Tibial nerve (tissue), 4 donors: Measurements from ENCODE around the gene RASGRP2. TPM values are rescaled to one million over a fixed set of nuclear protein-coding genes. Genes with fewer than 3 reads are reported as not detected.
A peak's percentile ranks its signal among the peaks of the same experiment; 100 is the strongest.

Experiments
- DNase-seq, 2 donors: peaks; one replicate each; pipeline ENCODE4 v3.0.0-alpha.2; 2019; ENCODE audit warnings: low spot score in 2 of 2
- H3K27ac ChIP-seq, 4 donors: fragments of 200-600 bp; sonication (generic) in 3 of 4; one replicate each; pipeline ENCODE4 v1.5.1; 2017 to 2019; ENCODE audit warnings: mild to moderate bottlenecking in 1 of 4
- H3K27me3 ChIP-seq, 2 donors: fragments of 200-600 bp; sonication (generic) in 1 of 2; one replicate each; pipeline versions ENCODE4 v1.5.1 to v1.6.0; 2017 to 2019
- H3K36me3 ChIP-seq, 3 donors: fragments of 200-600 bp; sonication (generic); one replicate each; pipeline ENCODE4 v1.5.1; 2018 to 2019
- H3K4me1 ChIP-seq, 4 donors: fragments of 200-600 bp; sonication (generic) in 3 of 4; one replicate each; pipeline ENCODE4 v1.5.1; 2017 to 2019
- H3K4me3 ChIP-seq, 4 donors: fragments of 200-600 bp; sonication (generic) in 3 of 4; one replicate each; pipeline ENCODE4 v1.5.1; 2017 to 2019; ENCODE audit warnings: mild to moderate bottlenecking in 1 of 4, moderate library complexity in 1 of 4
- H3K9me3 ChIP-seq, 4 donors: fragments of 200-600 bp; sonication (generic) in 3 of 4; one replicate each; pipeline ENCODE4 v1.5.1; 2017 to 2019
- CTCF ChIP-seq, 5 experiments: fragments of 200-600 bp in 3 of 5; fragments of 450-650 bp in 2 of 5; sonication (generic) in 3 of 5; IDR thresholded peaks; one replicate each; pipeline ENCODE4 v1.5.1; 2016 to 2019; ENCODE audit warnings: antibody characterized with exemption in 5 of 5, mild to moderate bottlenecking in 3 of 5, moderate library complexity in 2 of 5
- EP300 ChIP-seq, 2 donors: sonication (generic); formaldehyde crosslinking; IDR thresholded peaks; one replicate each; pipeline ENCODE4 v1.6.1; 2017; ENCODE audit warnings: antibody characterized with exemption in 2 of 2, mild to moderate bottlenecking in 1 of 2
- POLR2A ChIP-seq, 2 donors: fragments of 450-650 bp; IDR thresholded peaks; one replicate each; pipeline ENCODE4 v1.6.1; 2017; ENCODE audit warnings: antibody characterized with exemption in 2 of 2, mild to moderate bottlenecking in 2 of 2, moderate library complexity in 2 of 2
- WGBS, 2 donors: methylation state at CpG; one replicate each; pipeline ENCODE4 v1.1.5; 2018; 5-methylcytosine and 5-hydroxymethylcytosine counted together
- total RNA-seq, 4 donors: library from RNA; depleted of rRNA; stranded (reverse); fragments of >200 nt; gene quantifications; one replicate each; pipeline ENCODE4 v1.1.0, GENCODE V29; 2016

The RASGRP2 gene
- total RNA-seq, 4 donors from 2014 or later: 35.4 to 87.0 (median 59.0) TPM

- H3K9me3 ChIP-seq: no peaks in the 10 kb centered on the region
- peaks cover 0 to 92% of the 10 kb centered on the region in 2 donors for H3K27me3 ChIP-seq
- H3K4me3 ChIP-seq: peak overlapping the region in 1 of 4 donors; percentile 15
- H3K4me1 ChIP-seq: peaks cover 0 to 28% (median 2%) of the 10 kb centered on the region in 4 donors
- TF ChIP-seq POLR2A (IDR thresholded peaks at IDR 0.05) (no peak), EP300 (IDR thresholded peaks at IDR 0.05) (no peak), CTCF (IDR thresholded peaks at IDR 0.05) (no peak)
- 9% methylated on average over 28 to 39 of the region's 39 CpGs for WGBS, 2 donors
- no peaks in the 10 kb centered on the region for H3K36me3 ChIP-seq
- DNase-seq: no peak
- H3K27ac ChIP-seq: no peak overlapping the region
These were observed 30.1 kb downstream of the RASGRP2 start for GRCh38 chr11:64713781-64714363.

GRCh38 chr11:64713016-64713707, 30.8 kb downstream of the RASGRP2 start:
- Histone ChIP-seq H3K27me3 (peaks cover 0 to 92% of the 10 kb centered on the region in 2 donors), H3K36me3 (no peaks in the 10 kb centered on the region), H3K4me1 (peaks cover 0 to 28% (median 2%) of the 10 kb centered on the region in 4 donors), H3K9me3 (no peaks in the 10 kb centered on the region), H3K4me3 (peak overlapping the region in 1 of 4 donors; percentile 15), H3K27ac (no peak overlapping the region)
- WGBS, 2 donors: 0 to 1% methylated on average over 7 to 14 of the region's 111 CpGs
- DNase-seq: no peak
- no peak for TF ChIP-seq POLR2A (IDR thresholded peaks at IDR 0.05)
- no peak for TF ChIP-seq EP300 (IDR thresholded peaks at IDR 0.05)
- no peak for TF ChIP-seq CTCF (IDR thresholded peaks at IDR 0.05)

DNA sequence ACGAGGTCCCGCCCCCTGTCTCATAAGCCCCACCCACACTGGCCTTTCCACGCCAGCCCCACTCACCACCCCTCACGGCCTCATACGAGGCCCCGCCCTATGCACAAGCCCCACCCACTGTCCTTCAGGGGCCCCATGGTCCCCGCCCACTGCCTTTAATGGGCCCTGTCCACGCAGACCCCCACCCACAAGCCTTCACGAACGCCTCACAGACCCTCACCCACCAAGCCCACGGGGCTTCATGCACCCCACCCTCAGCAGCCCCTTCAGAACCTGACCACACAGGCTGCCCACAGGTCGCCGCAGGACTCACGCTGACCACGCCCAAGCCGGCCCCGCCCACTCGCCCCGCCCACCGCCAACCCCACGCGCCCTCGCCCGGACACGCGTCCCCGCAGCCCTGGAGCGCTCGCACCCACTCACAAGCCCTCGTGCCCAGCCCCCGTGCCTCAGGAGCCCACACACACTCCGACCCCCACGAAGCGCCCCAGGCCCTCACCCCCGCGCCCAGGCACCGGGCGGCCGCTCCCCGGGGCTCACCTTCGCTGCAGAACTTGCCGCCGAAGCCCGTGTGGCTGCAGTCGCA, 31.4 kb downstream of the RASGRP2 start:
- Histone ChIP-seq H3K27ac (no peak overlapping the region), H3K4me3 (no peak overlapping the region), H3K9me3 (no peaks in the 10 kb centered on the region), H3K27me3 (peaks cover 0 to 92% of the 10 kb centered on the region in 2 donors), H3K4me1 (peaks cover 0 to 28% (median 2%) of the 10 kb centered on the region in 4 donors), H3K36me3 (no peaks in the 10 kb centered on the region)
- DNase-seq: no peak
- WGBS, 2 donors: 9 to 13% methylated on average over 28 to 38 of the region's 45 CpGs
- TF ChIP-seq CTCF (IDR thresholded peaks at IDR 0.05) (no peak), POLR2A (IDR thresholded peaks at IDR 0.05) (no peak), EP300 (IDR thresholded peaks at IDR 0.05) (no peak)

- 40 to 48% methylated on average over 19 of the region's 19 CpGs for WGBS, 2 donors
- no peaks in the 10 kb centered on the region for H3K36me3 ChIP-seq
- H3K4me1 ChIP-seq: peaks cover 0 to 28% (median 2%) of the 10 kb centered on the region in 4 donors
- no peak overlapping the region for H3K4me3 ChIP-seq
- no peak for DNase-seq
- no peaks in the 10 kb centered on the region for H3K9me3 ChIP-seq
- peaks cover 0 to 92% of the 10 kb centered on the region in 2 donors for H3K27me3 ChIP-seq
- no peak for TF ChIP-seq CTCF (IDR thresholded peaks at IDR 0.05)
- TF ChIP-seq EP300 (IDR thresholded peaks at IDR 0.05): no peak
- no peak for TF ChIP-seq POLR2A (IDR thresholded peaks at IDR 0.05)
- H3K27ac ChIP-seq: no peak overlapping the region
These were observed 32.0 kb downstream of the RASGRP2 start for GRCh38 chr11:64711956-64712362.
